ENCODE results near the gene FCRLB. TPM values are rescaled to one million over a fixed set of nuclear protein-coding genes. Genes with fewer than 3 reads are reported as not detected.

The FCRLB gene
- total and polyA plus RNA-seq, 9 donors, result 0.24 to 4.6 (median 1.0) TPM

DNA sequence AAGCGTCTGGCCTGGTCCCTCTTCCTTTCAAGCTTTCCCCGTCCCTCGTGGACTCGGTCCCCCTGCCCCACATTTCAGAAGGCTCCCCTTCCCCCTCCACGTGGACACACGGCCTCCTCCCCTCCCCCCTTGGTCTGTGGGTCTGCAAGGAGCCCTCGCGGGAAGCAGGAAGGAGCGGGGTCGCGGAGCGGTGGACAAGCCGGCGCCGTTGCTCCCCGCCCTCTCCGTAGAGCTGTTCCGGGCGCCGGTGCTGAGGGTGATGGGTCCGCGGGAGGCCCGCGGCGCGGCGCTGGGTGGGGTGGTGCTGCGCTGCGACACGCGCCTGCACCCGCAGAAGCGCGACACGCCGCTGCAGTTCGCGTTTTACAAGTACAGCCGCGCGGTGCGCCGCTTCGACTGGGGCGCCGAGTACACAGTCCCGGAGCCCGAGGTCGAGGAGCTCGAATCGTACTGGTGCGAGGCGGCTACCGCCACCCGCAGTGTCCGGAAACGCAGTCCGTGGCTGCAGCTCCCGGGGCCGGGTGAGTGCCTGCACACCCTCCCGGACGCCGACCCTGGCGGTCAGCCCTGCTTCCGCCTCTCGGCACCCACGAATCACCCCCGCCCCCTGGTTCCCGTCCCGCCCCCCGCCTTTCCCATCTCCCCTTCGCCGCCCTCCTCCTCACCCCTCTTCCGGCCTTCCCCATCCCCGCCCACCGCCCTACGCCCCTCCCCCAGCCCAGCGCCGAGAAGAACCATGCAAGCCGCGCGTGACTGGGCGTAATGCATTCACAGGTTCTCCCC lies 5.3 kb downstream of the FCRLB start:
- 1% methylated on average over 75 to 83 of the region's 83 CpGs for WGBS, 3 donors
- peak overlapping the region; percentile 65 to 97 for H3K27ac ChIP-seq
- peak; percentile 85 to 93 (median 91) for DNase-seq
- no peaks in the 10 kb centered on the region for H3K9me3 ChIP-seq
- H3K36me3 ChIP-seq, result no peaks in the 10 kb centered on the region
- no peak for TF ChIP-seq EP300 (IDR thresholded peaks at IDR 0.05)
- TF ChIP-seq, protein P1, sequence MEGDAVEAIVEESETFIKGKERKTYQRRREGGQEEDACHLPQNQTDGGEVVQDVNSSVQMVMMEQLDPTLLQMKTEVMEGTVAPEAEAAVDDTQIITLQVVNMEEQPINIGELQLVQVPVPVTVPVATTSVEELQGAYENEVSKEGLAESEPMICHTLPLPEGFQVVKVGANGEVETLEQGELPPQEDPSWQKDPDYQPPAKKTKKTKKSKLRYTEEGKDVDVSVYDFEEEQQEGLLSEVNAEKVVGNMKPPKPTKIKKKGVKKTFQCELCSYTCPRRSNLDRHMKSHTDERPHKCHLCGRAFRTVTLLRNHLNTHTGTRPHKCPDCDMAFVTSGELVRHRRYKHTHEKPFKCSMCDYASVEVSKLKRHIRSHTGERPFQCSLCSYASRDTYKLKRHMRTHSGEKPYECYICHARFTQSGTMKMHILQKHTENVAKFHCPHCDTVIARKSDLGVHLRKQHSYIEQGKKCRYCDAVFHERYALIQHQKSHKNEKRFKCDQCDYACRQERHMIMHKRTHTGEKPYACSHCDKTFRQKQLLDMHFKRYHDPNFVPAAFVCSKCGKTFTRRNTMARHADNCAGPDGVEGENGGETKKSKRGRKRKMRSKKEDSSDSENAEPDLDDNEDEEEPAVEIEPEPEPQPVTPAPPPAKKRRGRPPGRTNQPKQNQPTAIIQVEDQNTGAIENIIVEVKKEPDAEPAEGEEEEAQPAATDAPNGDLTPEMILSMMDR (IDR thresholded peaks at IDR 0.05), result peak in 1 of 3 donors; percentile 11
- TF ChIP-seq POLR2A (IDR thresholded peaks at IDR 0.05), result peak; percentile 20
- peaks cover 3% of the 10 kb centered on the region for H3K4me1 ChIP-seq (ENCODE audit: insufficient read depth)
- no peaks in the 10 kb centered on the region for H3K27me3 ChIP-seq
- intact Hi-C loops (cut with DNase I), result no loop called here
- H3K4me3 ChIP-seq, result peak overlapping the region; percentile 74

DNA sequence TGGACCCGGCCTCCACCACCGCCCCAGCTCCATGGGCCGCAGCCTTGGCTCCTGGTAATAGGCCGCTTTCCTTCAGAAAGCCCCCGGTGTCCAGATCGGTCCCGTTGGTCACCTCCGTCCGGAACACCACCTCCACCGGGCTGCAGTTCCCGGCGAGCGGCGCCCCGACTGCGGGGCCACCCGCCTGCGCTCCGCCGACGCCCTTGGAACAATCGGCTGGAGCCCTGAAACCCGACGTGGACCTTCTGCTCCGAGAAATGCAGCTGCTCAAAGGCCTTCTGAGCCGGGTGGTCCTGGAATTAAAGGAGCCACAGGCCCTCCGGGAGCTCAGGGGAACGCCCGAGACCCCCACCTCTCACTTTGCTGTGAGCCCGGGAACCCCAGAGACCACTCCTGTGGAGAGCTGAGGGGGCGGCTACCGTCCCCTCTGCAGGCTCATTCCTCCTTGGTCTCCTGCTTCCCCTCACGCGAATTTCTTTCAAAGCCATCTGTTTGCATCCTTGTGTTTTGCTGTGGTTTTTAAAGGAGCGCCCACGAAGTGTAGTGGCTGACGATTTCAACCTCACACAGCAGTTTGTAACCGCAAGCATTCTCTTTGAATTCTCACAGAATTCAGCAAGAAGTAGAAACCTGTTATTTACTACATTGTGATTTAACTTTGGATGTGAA lies 6.0 kb downstream of the FCRLB start:
- Histone ChIP-seq H3K4me3 (peak overlapping the region; percentile 74), H3K36me3 (no peaks in the 10 kb centered on the region), H3K27ac (peak overlapping the region; percentile 65 to 97), H3K9me3 (no peaks in the 10 kb centered on the region), H3K4me1 (ENCODE audit: insufficient read depth) (peaks cover 3% of the 10 kb centered on the region), H3K27me3 (no peaks in the 10 kb centered on the region)
- TF ChIP-seq EP300 (IDR thresholded peaks at IDR 0.05) (no peak), POLR2A (IDR thresholded peaks at IDR 0.05) (peak; percentile 32)
- no peak for DNase-seq
- intact Hi-C loops (cut with DNase I), result no loop called here
- 1 to 6% (median 2%) methylated on average over 22 to 38 of the region's 38 CpGs for WGBS, 3 donors

GRCh38 chr1:161728376-161729226 lies 7.3 kb downstream of the FCRLB start:
- Histone ChIP-seq H3K36me3 (no peaks in the 10 kb centered on the region), H3K4me1 (ENCODE audit: insufficient read depth) (peaks cover 3% of the 10 kb centered on the region), H3K27ac (no peak overlapping the region), H3K9me3 (no peaks in the 10 kb centered on the region), H3K4me3 (no peak overlapping the region), H3K27me3 (no peaks in the 10 kb centered on the region)
- no peak for DNase-seq
- intact Hi-C loops (cut with DNase I), result no loop called here
- TF ChIP-seq POLR2A (IDR thresholded peaks at IDR 0.05) (no peak), EP300 (IDR thresholded peaks at IDR 0.05) (no peak)
- TF ChIP-seq, protein P1 (IDR thresholded peaks at IDR 0.05), result no peak
- 80 to 89% (median 82%) methylated on average over 5 to 7 of the region's 7 CpGs for WGBS, 3 donors

DNA sequence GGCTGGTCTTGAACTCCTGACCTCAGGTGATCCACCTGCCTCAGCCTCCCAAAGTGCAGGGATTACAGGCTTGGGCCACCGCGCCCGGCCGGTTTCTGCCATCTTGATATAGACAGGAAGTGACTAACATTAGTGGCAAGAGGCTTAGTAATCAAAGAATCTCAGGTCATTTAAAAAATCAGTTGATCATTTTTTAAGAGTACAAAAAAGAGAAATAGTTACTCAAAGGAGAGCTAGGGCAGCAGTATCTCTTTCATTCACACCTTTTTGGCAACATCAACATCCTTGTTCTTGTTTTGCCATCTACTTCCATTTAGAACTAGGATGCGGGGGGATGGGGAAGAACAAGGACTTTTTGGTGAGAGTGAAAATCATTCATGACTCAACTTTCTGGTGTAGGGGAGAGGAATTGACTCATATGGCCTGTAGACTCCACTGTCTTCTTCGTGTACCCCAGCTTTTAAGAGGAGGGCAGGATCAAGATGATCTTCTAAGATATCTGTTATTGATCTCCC lies 8.8 kb downstream of the FCRLB start:
- Histone ChIP-seq H3K27ac (no peak overlapping the region), H3K9me3 (no peaks in the 10 kb centered on the region), H3K36me3 (no peaks in the 10 kb centered on the region), H3K4me3 (no peak overlapping the region), H3K4me1 (ENCODE audit: insufficient read depth) (peaks cover 3% of the 10 kb centered on the region), H3K27me3 (no peaks in the 10 kb centered on the region)
- WGBS, 3 donors, result 69 to 92% (median 76%) methylated on average over 6 of the region's 6 CpGs
- no peak for TF ChIP-seq POLR2A (IDR thresholded peaks at IDR 0.05)
- TF ChIP-seq EP300 (IDR thresholded peaks at IDR 0.05), result no peak
- TF ChIP-seq, protein P1 (IDR thresholded peaks at IDR 0.05), result no peak
- no peak for DNase-seq
- intact Hi-C loops (cut with DNase I), result no loop called here
